Karpas-422 (cell line): Measurements from ENCODE around the gene STRN3. TPM values are rescaled to one million over a fixed set of nuclear protein-coding genes. Genes with fewer than 3 reads are reported as not detected.
"Not testable (repeated sequence)": the region's sequence is repeated elsewhere in the genome, so short reads cannot be mapped to it uniquely, and the experiment has no call there.

Experiments used
- DNase-seq: peaks from one replicate; pipeline ENCODE4 v3.0.0-alpha.2; 2015
- H2AFZ ChIP-seq: fragments of 200-600 bp; sonication (generic); 2 replicates; pipeline ENCODE4 v1.6.1; 2014; ENCODE audit warnings: antibody characterized with exemption, low read length, mixed read lengths
- H3K27ac ChIP-seq: fragments of 200-600 bp; sonication (generic); 2 replicates; pipeline ENCODE4 v1.5.1; 2014; ENCODE audit warnings: mild to moderate bottlenecking, low read length, moderate library complexity
- H3K27me3 ChIP-seq: fragments of 200-600 bp; sonication (generic); 2 replicates; pipeline ENCODE4 v1.6.1; 2014; ENCODE audit warnings: low read length, mixed read lengths
- H3K36me3 ChIP-seq: fragments of 200-600 bp; sonication (generic); 2 replicates; pipeline ENCODE4 v1.6.1; 2014; ENCODE audit warnings: low read length, mixed read lengths; ENCODE audit not compliant: insufficient read depth
- H3K4me1 ChIP-seq: fragments of 200-600 bp; sonication (generic); 2 replicates; pipeline ENCODE4 v1.6.1; 2014; ENCODE audit warnings: mild to moderate bottlenecking, low read length, mixed read lengths
- H3K4me2 ChIP-seq: fragments of 200-600 bp; sonication (generic); 2 replicates; pipeline ENCODE4 v1.6.1; 2014; ENCODE audit warnings: low read length, low read depth, mild to moderate bottlenecking; ENCODE audit not compliant: poor library complexity, severe bottlenecking
- H3K4me3 ChIP-seq: fragments of 200-600 bp; sonication (generic); 2 replicates; pipeline ENCODE4 v1.5.1; 2014; ENCODE audit warnings: mild to moderate bottlenecking, antibody characterized with exemption, low read length, mixed read lengths
- H3K79me2 ChIP-seq: fragments of 200-600 bp; sonication (generic); 2 replicates; pipeline ENCODE4 v1.6.1; 2014; ENCODE audit warnings: mild to moderate bottlenecking, low read length, mixed read lengths
- H3K9ac ChIP-seq: fragments of 200-600 bp; sonication (generic); 2 replicates; pipeline ENCODE4 v1.6.0; 2014; ENCODE audit warnings: low read length
- H3K9me2 ChIP-seq: fragments of 200-600 bp; sonication (generic), shearing (Covaris generic); replicated peaks from 2 replicates; pipeline ENCODE4 v1.6.0; 2014; ENCODE audit warnings: mild to moderate bottlenecking, low read length, moderate library complexity; ENCODE audit not compliant: insufficient read depth
- H3K9me3 ChIP-seq: fragments of 300-700, 200-600 bp; sonication (generic); 2 replicates; pipeline ENCODE4 v1.6.1; 2014; ENCODE audit warnings: low read length, mixed read lengths
- H4K20me1 ChIP-seq: fragments of 200-600 bp; sonication (generic); 2 replicates; pipeline ENCODE4 v1.6.1; 2014; ENCODE audit warnings: mild to moderate bottlenecking, antibody characterized with exemption, low read length, low read depth; ENCODE audit not compliant: insufficient read depth
- total RNA-seq: library from RNA; depleted of rRNA; stranded (reverse); fragments of >200 nt; shearing (Covaris generic); gene quantifications from 2 replicates; pipeline ENCODE4 v1.2.3, GENCODE V29; 2014; ENCODE audit warnings: low replicate concordance; rRNA removed

The STRN3 gene, protein sequence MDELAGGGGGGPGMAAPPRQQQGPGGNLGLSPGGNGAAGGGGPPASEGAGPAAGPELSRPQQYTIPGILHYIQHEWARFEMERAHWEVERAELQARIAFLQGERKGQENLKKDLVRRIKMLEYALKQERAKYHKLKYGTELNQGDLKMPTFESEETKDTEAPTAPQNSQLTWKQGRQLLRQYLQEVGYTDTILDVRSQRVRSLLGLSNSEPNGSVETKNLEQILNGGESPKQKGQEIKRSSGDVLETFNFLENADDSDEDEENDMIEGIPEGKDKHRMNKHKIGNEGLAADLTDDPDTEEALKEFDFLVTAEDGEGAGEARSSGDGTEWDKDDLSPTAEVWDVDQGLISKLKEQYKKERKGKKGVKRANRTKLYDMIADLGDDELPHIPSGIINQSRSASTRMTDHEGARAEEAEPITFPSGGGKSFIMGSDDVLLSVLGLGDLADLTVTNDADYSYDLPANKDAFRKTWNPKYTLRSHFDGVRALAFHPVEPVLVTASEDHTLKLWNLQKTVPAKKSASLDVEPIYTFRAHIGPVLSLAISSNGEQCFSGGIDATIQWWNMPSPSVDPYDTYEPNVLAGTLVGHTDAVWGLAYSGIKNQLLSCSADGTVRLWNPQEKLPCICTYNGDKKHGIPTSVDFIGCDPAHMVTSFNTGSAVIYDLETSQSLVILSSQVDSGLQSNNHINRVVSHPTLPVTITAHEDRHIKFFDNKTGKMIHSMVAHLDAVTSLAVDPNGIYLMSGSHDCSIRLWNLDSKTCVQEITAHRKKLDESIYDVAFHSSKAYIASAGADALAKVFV
- 31.3 and 59.0 TPM in 2 replicates for total RNA-seq

DNA sequence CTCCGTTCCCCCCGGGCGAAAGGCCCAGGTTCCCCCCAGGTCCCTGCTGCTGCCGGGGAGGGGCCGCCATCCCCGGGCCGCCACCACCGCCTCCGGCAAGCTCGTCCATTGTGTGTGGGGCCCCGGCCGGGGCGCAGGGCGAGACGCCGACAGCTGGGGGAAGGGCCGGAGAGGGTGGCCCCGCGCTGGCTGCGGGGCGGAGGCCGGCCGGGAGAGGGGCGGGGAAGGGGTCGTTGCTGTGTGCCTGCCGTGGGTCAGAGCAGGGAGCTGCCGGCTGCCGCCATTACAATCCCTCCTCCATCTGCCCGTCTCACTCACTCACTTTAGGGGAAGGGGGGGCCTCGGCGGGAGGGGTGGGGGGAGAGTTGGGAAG lies at the start of gene STRN3:
STRN3 (minus strand) TSS at position 303 of the 373 bp plus-strand sequence; CDS start at position 109, 194 bp downstream.
- Histone ChIP-seq H3K9me3 (no peaks in the 10 kb centered on the region), H3K4me2 (peak within 1 kb of the TSS; percentile 100), H3K27me3 (no peaks in the 10 kb centered on the region), H3K9ac (peak within 1 kb of the TSS; percentile 98), H3K9me2 (no peaks in the 10 kb centered on the region), H3K4me1 (peaks cover 28% of the 10 kb centered on the region), H3K79me2 (peaks cover 58% of the 10 kb centered on the region), H3K36me3 (peaks cover 20% of the 10 kb centered on the region), H3K4me3 (peak within 1 kb of the TSS; percentile 78), H3K27ac (peak within 1 kb of the TSS; percentile 88), H4K20me1 (peaks cover 17% of the 10 kb centered on the region; the same call in 1 of the 2 replicates), H2AFZ (peak within 1 kb of the TSS; percentile 87)
- no peak for DNase-seq

DNA sequence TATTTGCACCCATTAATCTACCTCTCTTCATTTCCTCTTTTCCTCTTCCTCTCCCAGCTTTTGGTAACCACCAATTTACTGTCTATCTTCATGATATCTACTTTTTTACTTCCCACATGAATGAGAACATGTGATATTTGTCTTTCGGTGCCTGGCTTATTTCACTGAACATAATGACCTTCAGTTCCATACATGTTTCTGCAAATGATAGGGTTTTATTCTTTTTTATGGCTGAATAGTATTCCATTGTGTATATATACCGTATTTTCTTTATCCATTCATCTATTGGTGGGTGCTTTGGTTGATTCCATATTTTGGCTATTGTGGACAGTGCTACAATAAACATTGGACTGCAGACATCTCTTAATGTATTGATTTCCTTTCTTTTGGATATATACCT lies 49.0 kb upstream of the STRN3 start:
- 0 out of 2 replicates have a peak, but pooled peaks cover 4% of the 10 kb centered on the region for H3K79me2 ChIP-seq
- H3K4me3 ChIP-seq: no peak overlapping the region
- H3K9me3 ChIP-seq: no peaks in the 10 kb centered on the region
- H3K9me2 ChIP-seq: no peaks in the 10 kb centered on the region
- H2AFZ ChIP-seq: no peak overlapping the region
- no peaks in the 10 kb centered on the region for H3K27me3 ChIP-seq
- H3K4me2 ChIP-seq: no peak overlapping the region
- 0 out of 2 replicates have a peak, but pooled peaks cover 5% of the 10 kb centered on the region for H3K36me3 ChIP-seq
- no peak overlapping the region for H3K9ac ChIP-seq
- H4K20me1 ChIP-seq: no peaks in the 10 kb centered on the region
- no peak for DNase-seq
- peaks cover 13% of the 10 kb centered on the region for H3K4me1 ChIP-seq
- no peak overlapping the region for H3K27ac ChIP-seq

DNA sequence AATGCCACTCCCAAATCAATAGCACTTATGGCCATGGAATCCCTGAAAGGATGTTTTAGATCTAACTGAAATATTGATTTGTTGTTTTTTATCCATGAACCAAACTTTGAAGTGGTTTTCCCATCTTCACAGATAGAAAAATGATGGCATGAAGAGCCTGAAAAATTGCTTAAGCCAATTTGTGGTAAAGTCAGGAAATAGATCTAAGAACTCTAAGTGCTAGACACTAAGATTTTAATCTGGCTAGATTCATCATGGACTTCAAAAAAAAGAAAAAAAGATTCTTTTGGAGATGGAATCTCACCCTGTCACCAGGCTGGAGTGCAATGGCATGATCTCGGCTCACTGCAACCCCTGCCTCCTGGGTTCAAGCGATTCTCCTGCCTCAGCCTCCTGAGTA lies 45.0 kb upstream of the STRN3 start:
- H3K4me3 ChIP-seq: no peak overlapping the region
- H3K9me3 ChIP-seq: no peaks in the 10 kb centered on the region
- H3K27me3 ChIP-seq: no peaks in the 10 kb centered on the region
- no peaks in the 10 kb centered on the region for H3K9me2 ChIP-seq
- no peak overlapping the region for H3K4me2 ChIP-seq
- no peak overlapping the region for H2AFZ ChIP-seq
- H4K20me1 ChIP-seq: no peaks in the 10 kb centered on the region
- H3K36me3 ChIP-seq: 0 out of 2 replicates have a peak, but pooled peaks cover 5% of the 10 kb centered on the region
- no peak overlapping the region for H3K9ac ChIP-seq
- H3K27ac ChIP-seq: no peak overlapping the region
- no peaks in the 10 kb centered on the region for H3K4me1 ChIP-seq
- DNase-seq: no peak
- no peaks in the 10 kb centered on the region for H3K79me2 ChIP-seq

DNA sequence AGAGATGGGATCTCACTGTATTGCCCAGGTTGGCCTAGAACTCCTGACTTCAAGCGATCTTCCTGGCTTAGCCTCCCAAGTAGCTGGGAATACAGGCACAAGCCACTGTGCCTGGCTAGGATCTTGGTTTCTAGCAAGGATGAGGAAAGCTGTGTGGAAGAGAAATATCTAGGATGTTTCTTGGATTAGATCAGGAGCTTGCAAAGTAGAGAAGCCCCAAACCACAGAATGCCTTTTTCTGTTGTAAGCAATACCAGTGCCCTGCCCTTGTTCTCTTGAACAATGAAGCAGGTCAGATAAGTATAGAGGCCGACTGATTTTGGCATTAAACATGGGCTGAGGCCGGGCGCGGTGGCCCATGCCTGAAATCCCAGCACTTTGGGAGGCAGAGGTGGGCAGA lies 44.3 kb upstream of the STRN3 start:
- Histone ChIP-seq H3K9me2 (no peaks in the 10 kb centered on the region), H3K4me3 (no peak overlapping the region), H3K4me2 (no peak overlapping the region), H3K4me1 (no peaks in the 10 kb centered on the region), H3K79me2 (no peaks in the 10 kb centered on the region), H2AFZ (no peak overlapping the region), H3K27me3 (no peaks in the 10 kb centered on the region), H3K36me3 (0 out of 2 replicates have a peak, but pooled peaks cover 4% of the 10 kb centered on the region), H3K27ac (no peak overlapping the region), H3K9me3 (no peaks in the 10 kb centered on the region), H3K9ac (no peak overlapping the region), H4K20me1 (no peaks in the 10 kb centered on the region)
- DNase-seq: no peak

DNA sequence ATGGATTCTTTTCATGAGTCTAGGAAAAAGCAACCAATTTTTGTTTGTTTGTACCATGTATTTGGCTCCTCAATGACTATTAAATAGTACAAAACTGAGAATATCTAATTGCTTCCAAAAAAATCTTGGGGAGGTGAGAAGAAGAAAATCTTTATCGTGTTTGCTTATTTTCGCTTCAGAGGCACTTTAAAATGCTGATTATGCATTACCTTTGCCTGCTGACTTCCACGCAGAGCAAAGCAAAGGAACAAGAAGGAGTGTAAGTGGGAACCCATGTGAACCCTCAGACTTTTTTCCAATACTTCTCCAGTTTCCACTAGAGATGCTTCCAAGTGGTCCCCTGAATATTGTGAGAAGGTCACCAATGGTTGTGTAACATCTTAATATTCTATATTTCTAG lies 43.2 kb upstream of the STRN3 start:
- Histone ChIP-seq H3K9me3 (no peaks in the 10 kb centered on the region), H3K27me3 (no peaks in the 10 kb centered on the region), H3K36me3 (no peaks in the 10 kb centered on the region), H3K9me2 (no peaks in the 10 kb centered on the region), H3K4me1 (no peaks in the 10 kb centered on the region), H3K4me3 (no peak overlapping the region), H2AFZ (no peak overlapping the region), H3K4me2 (no peak overlapping the region), H3K27ac (no peak overlapping the region), H3K79me2 (no peaks in the 10 kb centered on the region), H3K9ac (no peak overlapping the region), H4K20me1 (no peaks in the 10 kb centered on the region)
- no peak for DNase-seq

DNA sequence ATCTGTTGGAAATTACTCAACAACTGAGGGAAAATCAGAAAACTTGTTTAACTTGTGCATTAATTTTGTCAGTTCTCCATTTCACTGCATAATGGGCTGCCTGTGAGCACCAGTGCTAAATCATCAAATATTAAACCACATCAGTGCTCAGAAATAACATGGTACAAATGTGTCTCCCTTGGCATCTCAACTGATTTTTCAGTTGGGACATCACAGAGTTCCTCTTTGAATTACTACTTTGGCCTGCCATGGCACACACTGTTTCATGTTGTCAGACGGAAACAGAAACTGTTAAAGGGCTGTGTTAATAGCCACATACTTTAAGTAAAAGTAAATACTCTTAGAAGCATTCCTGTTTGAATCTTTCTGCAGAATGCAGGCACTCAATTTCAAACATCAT lies 42.1 kb upstream of the STRN3 start:
- Histone ChIP-seq H3K79me2 (no peaks in the 10 kb centered on the region), H3K27me3 (no peaks in the 10 kb centered on the region), H3K4me1 (no peaks in the 10 kb centered on the region), H2AFZ (peak overlapping the region; percentile 46), H3K27ac (no peak overlapping the region), H3K9ac (no peak overlapping the region), H3K9me2 (no peaks in the 10 kb centered on the region), H3K4me2 (no peak overlapping the region), H3K4me3 (no peak overlapping the region), H3K36me3 (no peaks in the 10 kb centered on the region), H4K20me1 (no peaks in the 10 kb centered on the region), H3K9me3 (no peaks in the 10 kb centered on the region)
- no peak for DNase-seq

DNA sequence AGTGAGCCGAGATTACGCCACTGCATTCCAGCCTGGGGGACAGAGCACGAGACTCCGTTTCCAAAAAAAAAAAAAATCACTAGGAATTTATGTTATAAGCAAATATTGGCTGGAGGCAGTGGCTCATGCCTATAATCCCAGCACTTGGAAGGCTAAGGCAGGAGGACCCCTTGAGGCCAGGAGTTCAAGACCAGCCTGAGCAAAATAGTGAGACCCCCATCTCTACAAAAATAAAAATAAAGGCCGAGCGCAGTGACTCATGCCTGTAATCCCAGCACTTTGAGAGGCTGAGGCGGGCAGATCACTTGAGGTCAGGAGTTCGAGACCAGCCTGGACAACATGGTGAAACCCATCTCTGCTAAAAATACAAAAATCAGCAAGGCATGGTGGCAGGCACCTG lies 36.7 kb upstream of the STRN3 start:
- not testable (repeated sequence) for H3K4me2 ChIP-seq, H3K9me3 ChIP-seq, DNase-seq, H3K9ac ChIP-seq, H3K9me2 ChIP-seq, H2AFZ ChIP-seq, H3K27me3 ChIP-seq, H4K20me1 ChIP-seq, H3K79me2 ChIP-seq, H3K4me3 ChIP-seq, H3K27ac ChIP-seq, H3K36me3 ChIP-seq
- peaks cover 15% of the 10 kb centered on the region for H3K4me1 ChIP-seq

DNA sequence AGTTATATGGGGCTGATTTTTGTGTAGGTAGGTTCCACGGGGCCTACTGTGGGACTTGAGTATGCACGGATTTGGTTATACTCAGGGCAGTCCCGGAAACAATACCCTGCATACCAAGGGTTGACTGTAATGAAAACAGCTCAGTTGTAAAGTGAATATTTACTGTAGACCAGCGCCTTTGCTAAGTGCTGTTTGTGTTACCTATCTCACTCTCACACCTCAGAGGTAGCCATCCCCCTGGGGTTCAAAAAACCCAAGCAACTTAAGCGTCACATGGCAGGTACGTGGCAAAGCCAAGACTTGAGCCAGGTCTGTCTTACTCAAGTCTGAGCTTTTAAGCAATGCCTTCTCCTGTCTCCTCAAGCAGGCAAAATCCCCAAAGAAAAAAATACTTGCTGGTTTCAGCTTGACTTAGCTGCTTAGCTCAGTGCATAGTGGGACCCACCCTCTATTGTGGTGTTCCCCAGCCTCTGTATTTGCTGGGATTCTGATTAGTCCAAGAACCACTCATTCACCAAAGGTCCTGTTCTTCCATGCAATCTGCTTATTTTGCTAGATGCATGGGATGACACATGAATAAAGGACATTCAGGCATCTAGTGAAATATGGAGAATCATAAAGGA lies 34.2 kb upstream of the STRN3 start:
- no peak overlapping the region for H3K4me3 ChIP-seq
- H3K9me3 ChIP-seq: no peaks in the 10 kb centered on the region
- no peak overlapping the region for H3K27ac ChIP-seq
- no peak for DNase-seq
- no peaks in the 10 kb centered on the region for H3K36me3 ChIP-seq
- no peaks in the 10 kb centered on the region for H3K27me3 ChIP-seq
- no peaks in the 10 kb centered on the region for H3K79me2 ChIP-seq
- no peaks in the 10 kb centered on the region for H3K9me2 ChIP-seq
- H3K4me1 ChIP-seq: peaks cover 15% of the 10 kb centered on the region
- peak overlapping the region; percentile 32; the same call in 1 of the 2 replicates for H2AFZ ChIP-seq
- no peaks in the 10 kb centered on the region for H4K20me1 ChIP-seq
- no peak overlapping the region for H3K4me2 ChIP-seq
- no peak overlapping the region for H3K9ac ChIP-seq
